ENCODE measurements around the gene CD79B. TPM values are rescaled to one million over a fixed set of nuclear protein-coding genes. Genes with fewer than 3 reads are reported as not detected.

The CD79B gene
- total RNA-seq, result 10 to 100 TPM; 37.2 to 38.2 TPM

DNA sequence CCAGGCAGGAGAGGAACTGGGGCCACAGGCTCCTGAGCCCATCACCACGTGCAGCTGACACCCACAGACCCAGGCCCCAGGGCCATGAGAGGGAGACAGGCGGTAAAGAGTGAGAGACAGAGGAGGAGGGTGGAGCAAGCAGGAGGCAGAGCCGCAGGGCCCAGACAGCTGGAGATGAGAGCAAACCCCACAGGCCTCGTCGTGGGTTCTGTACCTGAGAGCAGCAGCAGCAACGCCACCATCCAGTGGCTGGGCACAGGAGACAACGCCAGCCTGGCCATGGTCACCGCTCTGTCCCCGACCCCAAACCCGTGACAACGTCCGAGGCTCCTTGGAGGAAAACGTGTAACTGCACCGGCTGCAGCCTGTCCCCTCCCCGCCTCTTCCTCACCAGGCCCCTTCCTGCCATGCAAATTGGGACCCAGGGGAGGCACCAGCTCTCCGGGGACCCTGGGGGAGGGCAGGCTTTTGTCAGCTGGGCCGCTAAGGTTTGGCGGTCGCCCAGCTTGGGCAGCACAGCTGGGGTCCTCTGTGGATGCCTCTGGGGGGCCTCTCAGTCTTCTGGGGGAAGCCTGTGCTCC lies at the start of gene CD79B:
Gene CD79B (minus strand): TSS at position 351 of the 581 bp plus-strand sequence. CDS start 70 bp downstream, at position 281.

DNA sequence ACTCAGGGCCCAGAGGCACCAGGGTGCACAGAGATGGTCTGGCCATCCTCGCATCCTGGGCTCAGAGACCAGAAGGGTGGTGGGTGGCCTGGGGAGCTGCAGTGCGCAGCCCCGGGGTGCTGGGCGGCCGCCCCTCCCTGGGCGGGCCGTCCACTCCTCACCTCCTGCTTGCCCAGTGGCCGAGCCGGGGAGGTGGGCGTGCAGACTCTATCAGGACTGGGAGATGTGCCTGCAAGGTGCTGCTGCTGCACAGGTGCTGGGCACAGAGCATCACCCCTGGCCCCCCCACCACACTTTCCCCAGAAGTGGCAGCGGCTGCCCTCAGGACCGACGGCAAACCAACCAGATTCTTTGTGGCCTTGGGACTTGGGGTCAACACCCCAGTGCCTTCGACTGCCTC lies 40.7 kb upstream of the CD79B start, which contains the start of gene SCN4A:
Gene SCN4A (minus strand): TSS at position 123 of the 400 bp plus-strand sequence. CDS start 77 bp downstream, at position 46.

GRCh38 chr17:63918789-63919305 lies 13.3 kb downstream of the CD79B start, which contains the start of gene GH1:
Gene GH1, minus strand, starts transcription at chr17:63918839. Its CDS starts 63 bp downstream, at chr17:63918776.

GRCh38 chr17:63911041-63911635 lies 21.0 kb downstream of the CD79B start, which contains the start of gene CSHL1:
Gene CSHL1, minus strand, starts transcription at chr17:63911258. Its CDS starts 62 bp downstream, at chr17:63911196.

DNA sequence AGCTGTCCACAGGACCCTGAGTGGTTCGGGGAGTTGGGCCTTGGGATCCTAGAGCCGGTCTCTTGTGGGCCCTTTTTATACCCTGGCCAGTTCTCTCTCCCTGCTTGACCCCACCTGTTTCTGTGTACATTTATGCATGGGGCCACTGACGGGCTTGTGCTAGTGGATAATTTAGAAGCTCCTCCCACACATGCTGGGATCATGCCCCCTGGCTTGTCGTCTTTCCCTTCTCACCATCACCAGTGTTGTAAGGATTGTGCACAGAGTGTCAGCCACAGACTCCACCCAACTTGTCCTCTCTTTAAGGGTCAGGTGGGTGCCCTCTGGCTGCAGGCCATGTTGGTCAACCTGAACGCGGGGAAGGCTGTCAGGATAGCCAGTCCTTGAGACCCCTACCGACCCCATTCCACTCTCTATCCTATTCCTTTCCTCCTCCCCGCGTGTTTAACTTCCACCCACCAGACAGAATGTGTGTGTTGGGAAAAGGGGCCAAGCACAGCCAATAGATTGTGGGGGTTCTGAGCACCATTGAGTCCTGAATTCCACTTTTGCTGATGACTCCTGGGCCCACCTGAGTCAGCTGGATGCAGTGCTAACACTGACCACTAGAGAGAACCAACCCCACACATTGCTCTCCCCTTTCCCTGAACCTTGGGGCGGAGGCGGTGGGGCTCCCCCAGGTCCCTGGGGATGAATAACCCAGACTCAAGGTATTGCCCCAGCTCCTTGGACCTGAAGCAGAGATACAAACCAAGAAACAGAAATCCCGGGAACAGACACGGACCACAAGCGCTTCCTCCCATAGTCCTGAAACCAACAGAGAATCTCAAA lies 35.4 kb downstream of the CD79B start, which contains the start of gene CSH1:
Gene CSH1 (minus strand): TSS at position 51 of the 831 bp plus-strand sequence. CDS start 63 bp downstream, outside the sequence.

DNA sequence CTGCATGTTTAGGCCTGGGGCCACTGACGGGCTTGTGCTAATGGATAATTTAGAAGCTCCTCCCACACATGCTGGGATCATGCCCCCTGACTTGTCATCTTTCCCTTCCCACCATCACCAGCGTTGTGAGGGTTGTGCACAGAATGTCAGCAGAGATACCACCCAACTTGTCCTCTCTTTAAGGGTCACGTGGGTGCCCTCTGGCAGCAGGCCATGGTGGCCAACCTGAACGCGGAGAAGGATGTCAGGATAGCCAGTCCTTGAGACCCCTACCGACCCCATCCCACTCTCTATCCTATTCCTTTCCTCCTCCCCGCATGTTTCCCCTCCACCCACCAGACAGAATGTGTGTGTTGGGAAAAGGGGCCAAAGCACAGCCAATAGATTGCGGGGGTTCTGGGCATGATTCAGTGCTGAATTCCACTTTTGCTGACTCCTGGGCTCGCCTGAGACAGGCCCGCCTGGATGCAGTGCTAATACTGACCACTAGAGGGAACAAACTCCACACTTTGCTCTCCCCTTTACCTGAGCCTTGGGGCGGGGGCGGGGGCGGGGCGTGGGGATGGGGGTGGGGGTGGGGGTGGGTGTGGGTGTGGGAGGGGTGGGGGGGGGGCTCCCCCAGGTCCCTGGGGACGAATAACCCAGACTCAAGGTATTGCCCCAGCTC lies 50.1 kb downstream of the CD79B start, which contains the start of gene GH2:
Gene GH2 (minus strand): TSS at position 10 of the 667 bp plus-strand sequence. CDS start 143 bp downstream, outside the sequence.

Other genes with a start within 250 kb of the CD79B start
- 100 to 1,000 TPM; 522 to 536 TPM for gene LIMD2, start 232.2 kb downstream of the CD79B start, total RNA-seq
- gene STRADA, start 190.5 kb downstream of the CD79B start, total RNA-seq, result 10 to 100 TPM; 40.0 to 42.5 TPM
- gene CCDC47, start 158.7 kb downstream of the CD79B start, total RNA-seq, result 10 to 100 TPM; 46.0 to 47.9 TPM
- 100 to 1,000 TPM; 122 to 123 TPM for gene DDX42, start 158.2 kb downstream of the CD79B start, total RNA-seq
- 100 to 1,000 TPM; 131 to 137 TPM for gene PSMC5, start 104.9 kb downstream of the CD79B start, total RNA-seq
- gene FTSJ3, start 104.7 kb downstream of the CD79B start, total RNA-seq, result 10 to 100 TPM; 42.1 to 44.5 TPM
- gene SMARCD2, start 89.6 kb downstream of the CD79B start, total RNA-seq, result 100 to 1,000 TPM; 127 to 128 TPM
- gene CSH2, start 58.7 kb downstream of the CD79B start, total RNA-seq, result not detected
- gene GH2, start 50.4 kb downstream of the CD79B start, total RNA-seq, result not detected
- gene CSH1, start 35.8 kb downstream of the CD79B start, total RNA-seq, result not detected
- not detected for gene CSHL1, start 21.1 kb downstream of the CD79B start, total RNA-seq
- gene GH1, start 13.5 kb downstream of the CD79B start, total RNA-seq, result not detected
- gene SCN4A, start 40.6 kb upstream of the CD79B start, total RNA-seq, result under 1 TPM in 1 of 2 experiments, not detected in 1; 0.08 TPM
- gene PRR29, start 66.0 kb upstream of the CD79B start, total RNA-seq, result 1 to 10 TPM; 1.5 to 2.0 TPM
- 100 to 1,000 TPM; 124 to 133 TPM for gene ICAM2, start 88.3 kb upstream of the CD79B start, total RNA-seq
- 10 to 100 TPM; 58.4 to 62.6 TPM for gene ERN1, start 197.8 kb upstream of the CD79B start, total RNA-seq

Data from activated naive CD4-positive, alpha-beta T cell treated with anti-CD3 and anti-CD28 coated beads, Interleukin-2, amount 10 ng/mL, durations not matched to agents 5 hours and 36 hours (primary cell).